Right cardiac atrium (tissue), 5 donors: Measurements from ENCODE around the gene NNMT. TPM values are rescaled to one million over a fixed set of nuclear protein-coding genes. Genes with fewer than 3 reads are reported as not detected.

ENCODE experiments used
- ATAC-seq, 2 donors: fragments of 200-7000 bp; cut with Tn5 transposase; one replicate each; pipeline versions ENCODE4 v1.8.0 to v1.9.1; 2020; ENCODE audit warnings: moderate library complexity in 2 of 2, mild to moderate bottlenecking in 1 of 2
- DNase-seq, 3 donors: peaks; one replicate each; pipeline ENCODE4 v3.0.0-alpha.2; 2020
- H3K27ac ChIP-seq: one replicate; pipeline ENCODE4 v1.5.1; 2013; ENCODE audit warnings: mild to moderate bottlenecking, low read length, control low read depth, moderate library complexity
- H3K27me3 ChIP-seq: one replicate; pipeline ENCODE4 v1.6.1; 2013; ENCODE audit not compliant: control insufficient read depth, insufficient read depth
- H3K4me1 ChIP-seq: one replicate; pipeline ENCODE4 v1.6.1; 2013; ENCODE audit warnings: low read length; ENCODE audit not compliant: control insufficient read depth, insufficient read depth
- H3K4me3 ChIP-seq: one replicate; pipeline ENCODE4 v1.5.1; 2013; ENCODE audit warnings: low read length, control low read depth
- H3K9me3 ChIP-seq: one replicate; pipeline ENCODE4 v1.6.1; 2013; ENCODE audit warnings: low read length; ENCODE audit not compliant: control insufficient read depth
- WGBS: extraction: QIAGEN DNeasy Blood & Tissue Kit; methylation state at CpG from one replicate; pipeline ENCODE4 v1.1.7; 2013; 5-methylcytosine and 5-hydroxymethylcytosine counted together
- intact Hi-C, 4 donors: fragments of 100-400 bp; cut with DNase I; formaldehyde crosslinking; loops; one replicate each; pipeline versions ENCODE4 v1.11.0 to v1.14.0; 2022 to 2023
- polyA plus RNA-seq: library from polyadenylated mRNA; stranded (reverse); fragments of 200-250 nt; gene quantifications from one replicate; pipeline ENCODE4 v1.2.3, GENCODE V29; 2013
- total RNA-seq, 4 donors: library from RNA; stranded (reverse); fragmentation: NEBNext Ultra II Directional; extraction: Animal tissue kit (Norgen Biotek cat#: 25700); gene quantifications; one replicate each; pipeline ENCODE4 v1.2.1, GENCODE V29; 2021
- donor health status: healthy with polysubstance abuse.
- donor health status: DM: no; HTN: yes; CAD: no.
- donor health status: DM: no; HTN: no; CAD: no.
- donor health status: DM: no; HTN: yes; CAD: no; lungs with severe emphysema.
- donor health status: DM: yes; HTN: yes; CAD: no.

NNMT gene
- total and polyA plus RNA-seq, 5 donors = 16.8 to 183 (median 56.9) TPM

DNA sequence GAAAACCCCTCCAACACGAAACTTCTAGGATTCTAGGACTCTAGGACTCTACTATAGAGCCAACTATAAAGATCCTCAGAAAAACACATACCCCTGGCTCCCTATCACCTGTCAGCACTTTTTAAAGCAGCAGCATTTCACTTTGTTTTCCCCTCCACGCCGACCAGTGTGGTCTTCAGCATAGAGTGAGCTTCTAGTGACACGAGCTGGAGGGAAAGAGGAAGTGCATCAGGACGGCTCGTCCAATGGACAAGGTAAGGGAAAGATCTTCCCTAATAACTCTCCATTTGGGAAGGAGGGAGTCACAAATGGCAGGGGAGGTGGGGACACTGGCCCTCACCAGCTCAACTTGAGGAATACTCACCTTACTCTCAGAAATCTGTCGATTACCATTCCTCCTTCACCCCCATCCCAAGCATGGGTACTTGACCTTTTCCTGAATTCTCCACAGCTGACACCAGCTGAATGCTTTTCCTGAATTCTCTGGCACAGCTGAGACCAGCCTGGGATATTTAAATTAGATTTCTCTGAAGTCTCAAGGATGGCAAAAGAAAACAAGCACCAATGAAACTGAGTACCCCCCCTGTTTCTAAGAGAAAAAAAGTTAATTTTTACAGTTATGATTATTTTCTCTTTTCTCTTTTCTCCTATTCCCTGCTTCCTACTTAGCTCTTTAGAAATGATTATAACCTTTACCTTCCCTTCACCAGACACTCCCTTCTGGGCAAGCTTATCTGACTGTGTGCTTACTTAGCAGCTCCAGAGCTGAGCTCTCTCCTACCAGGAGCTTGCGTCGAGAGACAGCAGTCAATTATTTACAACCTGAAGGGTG is 33.3 kb upstream of the NNMT start:
- H3K27me3 ChIP-seq = no peaks in the 10 kb centered on the region
- H3K9me3 ChIP-seq = no peaks in the 10 kb centered on the region
- WGBS = 16% methylated on average over 9 of the region's 9 CpGs
- H3K4me3 ChIP-seq = no peak overlapping the region
- no peak overlapping the region for H3K27ac ChIP-seq
- peak in 1 of 3 donors; percentile 55 for DNase-seq
- H3K4me1 ChIP-seq = peaks cover 11% of the 10 kb centered on the region
- ATAC-seq = peak; percentile 3 to 44
- intact Hi-C loops = loop anchor here in 3 of 4 donors (2.0 to 10.0 kb wide), 7 partner anchors 226 to 366 kb away; partner anchors contain the start of gene HTR3B (in 1 of the 3)

DNA sequence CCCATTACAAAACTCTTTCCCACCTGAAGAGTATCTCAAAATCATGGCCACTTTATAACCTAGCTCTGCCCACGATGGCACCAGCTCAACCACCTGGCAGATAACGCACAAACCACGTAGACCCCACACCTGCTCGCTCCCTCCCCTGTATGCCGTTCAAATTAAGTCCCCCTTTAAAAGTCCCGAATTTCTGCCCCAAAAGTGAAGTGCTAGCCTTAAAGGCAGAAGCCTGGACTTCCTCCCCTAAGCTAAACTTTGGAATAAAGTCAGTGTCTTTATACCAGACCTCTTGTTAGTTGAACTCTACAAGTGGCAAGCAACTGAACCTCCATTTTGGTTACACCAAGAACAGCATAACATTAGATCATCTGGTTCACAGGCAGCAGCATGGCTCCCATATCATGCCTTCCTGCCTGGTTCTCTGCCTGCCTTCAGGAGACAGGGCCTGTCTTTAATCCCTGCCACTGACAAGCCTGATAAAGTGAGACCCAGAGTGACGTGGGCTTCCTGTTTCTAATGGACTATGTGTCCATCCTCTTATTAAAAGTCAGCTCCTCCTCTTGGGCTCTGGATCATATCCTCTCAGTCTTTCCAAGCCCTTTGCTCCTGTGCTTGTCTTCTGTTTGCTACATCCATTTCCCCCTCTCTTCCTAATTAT is 32.6 kb upstream of the NNMT start:
- H3K4me3 ChIP-seq = no peak overlapping the region
- DNase-seq = no peak

GRCh38 chr11:114264381-114264780 is 31.8 kb upstream of the NNMT start:
- DNase-seq (no peak), ATAC-seq (no peak)
- Histone ChIP-seq H3K27me3 (no peaks in the 10 kb centered on the region), H3K9me3 (no peaks in the 10 kb centered on the region), H3K4me1 (peaks cover 7% of the 10 kb centered on the region), H3K4me3 (no peak overlapping the region), H3K27ac (no peak overlapping the region)
- intact Hi-C loops = loop anchor here in 3 of 4 donors (5.0 to 10.0 kb wide), 4 partner anchors 227 to 367 kb away; partner anchors contain the start of gene HTR3B (in 1 of the 3)
- 93% methylated on average over 2 of the region's 2 CpGs for WGBS

More for the DNA sequence above, 32.6 kb upstream of the NNMT start:
- Histone ChIP-seq H3K27me3 (no peaks in the 10 kb centered on the region), H3K27ac (no peak overlapping the region), H3K4me1 (peaks cover 7% of the 10 kb centered on the region), H3K9me3 (no peaks in the 10 kb centered on the region)
- WGBS = 78% methylated on average over 7 of the region's 7 CpGs
- intact Hi-C loops = loop anchor here in 3 of 4 donors (2.0 to 10.0 kb wide), 7 partner anchors 226 to 367 kb away; partner anchors contain the start of gene HTR3B (in 1 of the 3)
- peak in 1 of 2 donors; percentile 20 for ATAC-seq

DNA sequence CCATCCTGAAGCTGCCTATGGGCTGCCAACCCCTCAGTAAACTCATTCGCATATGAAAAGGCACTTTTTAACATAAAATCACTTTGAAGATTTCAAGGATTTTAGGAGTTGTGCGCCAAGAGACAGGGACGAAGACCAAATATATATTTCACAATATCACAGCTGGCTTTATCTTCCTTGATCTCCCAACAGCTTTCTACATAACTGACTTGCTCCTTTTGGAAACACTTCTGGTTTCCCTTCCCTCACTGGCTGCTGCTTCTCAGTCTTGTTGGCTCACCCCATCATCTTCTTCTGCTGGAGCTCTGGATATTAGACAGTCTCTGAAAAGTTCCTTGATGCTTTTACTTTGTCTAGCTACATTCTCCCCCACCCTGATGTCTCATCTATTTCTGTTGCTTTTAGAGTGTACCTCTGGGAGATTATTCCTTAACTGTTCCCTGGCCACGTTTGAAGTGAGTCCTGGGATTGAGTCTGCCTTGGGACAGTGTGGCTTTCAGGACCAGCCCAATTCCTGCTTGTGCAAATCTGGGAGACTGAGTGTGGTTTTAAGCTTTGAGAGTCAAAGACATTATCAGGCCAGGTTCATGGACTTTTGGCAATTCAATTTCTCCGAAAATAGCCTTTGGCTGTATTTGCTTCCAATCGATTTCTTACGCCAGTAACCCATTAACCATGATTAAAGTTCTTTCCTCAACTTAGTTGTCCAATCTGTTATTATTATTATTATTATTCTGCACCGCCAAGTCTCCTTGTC is 30.9 kb upstream of the NNMT start:
- H3K9me3 ChIP-seq = no peaks in the 10 kb centered on the region
- ATAC-seq (no peak), DNase-seq (no peak)
- 74% methylated on average over 8 of the region's 8 CpGs for WGBS
- H3K27me3 ChIP-seq = no peaks in the 10 kb centered on the region
- intact Hi-C loops = loop anchor here in 1 of 4 donors (10.0 kb wide), 2 partner anchors 270 to 360 kb away; partner anchors contain the start of gene HTR3B
- peaks cover 6% of the 10 kb centered on the region for H3K4me1 ChIP-seq
- no peak overlapping the region for H3K27ac ChIP-seq
- no peak overlapping the region for H3K4me3 ChIP-seq

DNA sequence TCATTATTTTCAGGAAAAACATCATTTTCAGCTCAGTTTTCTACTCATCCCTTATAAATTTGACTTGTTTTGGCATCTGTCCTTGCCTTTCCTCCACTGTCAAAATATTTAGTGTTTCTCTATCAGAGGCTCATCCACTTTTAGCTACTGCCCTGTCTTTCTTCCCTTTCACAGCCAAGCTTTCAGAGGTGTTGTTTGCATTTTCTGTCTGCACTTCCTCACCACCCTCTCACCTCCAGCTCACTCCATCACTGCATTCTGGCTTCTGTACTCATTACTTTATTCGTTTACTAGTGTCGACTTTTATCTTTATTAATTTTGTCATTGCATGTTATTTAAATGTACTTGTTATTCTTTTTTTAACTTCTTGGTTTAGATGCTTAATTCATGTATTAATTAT is 26.7 kb upstream of the NNMT start:
- no peak for DNase-seq
- Histone ChIP-seq H3K27ac (no peak overlapping the region), H3K9me3 (no peaks in the 10 kb centered on the region), H3K4me1 (no peaks in the 10 kb centered on the region), H3K27me3 (no peaks in the 10 kb centered on the region), H3K4me3 (no peak overlapping the region)
- peak in 1 of 2 donors; percentile 67 for ATAC-seq
- intact Hi-C loops = loop anchor here in 1 of 4 donors (10.0 kb wide), 2 partner anchors 275 to 365 kb away; partner anchors contain the start of gene HTR3B
- WGBS = 51% methylated on average over 2 of the region's 2 CpGs

DNA sequence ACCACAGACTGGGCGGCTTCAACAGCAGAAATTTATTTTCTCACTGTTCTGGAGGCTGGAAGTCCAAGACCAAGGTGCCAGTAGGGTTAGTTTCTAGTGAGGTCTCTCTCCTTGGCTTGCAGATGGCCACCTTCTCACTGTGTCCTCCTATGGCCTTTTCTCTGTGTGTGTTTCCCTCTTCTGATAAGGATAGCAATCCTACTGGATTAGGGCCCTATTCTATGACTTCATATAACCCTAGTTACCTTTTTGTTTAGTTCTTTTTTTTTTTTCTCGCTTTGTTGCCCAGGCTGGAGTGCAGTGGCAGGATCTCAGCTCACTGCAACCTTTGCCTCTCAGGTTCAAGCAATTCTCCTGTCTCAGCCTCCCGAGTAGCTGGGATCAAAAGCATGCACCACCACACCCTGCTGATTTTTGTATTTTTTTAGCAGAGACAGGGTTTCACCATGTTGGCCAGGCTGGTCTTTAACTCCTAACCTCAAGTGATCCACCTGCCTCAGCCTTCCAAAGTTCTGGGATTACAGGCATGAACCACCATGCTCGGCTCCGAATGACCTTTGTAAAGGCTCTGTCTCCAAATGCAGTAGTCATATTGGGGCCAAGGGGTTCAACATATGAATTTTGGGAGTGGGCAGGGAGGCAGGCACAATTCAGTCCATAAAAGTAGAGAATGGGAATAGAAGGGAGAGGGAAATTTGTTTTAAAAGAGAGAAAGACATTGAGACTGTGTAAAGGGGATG is 25.5 kb upstream of the NNMT start:
- Histone ChIP-seq H3K27ac (no peak overlapping the region), H3K4me3 (no peak overlapping the region), H3K4me1 (no peaks in the 10 kb centered on the region), H3K9me3 (no peaks in the 10 kb centered on the region), H3K27me3 (no peaks in the 10 kb centered on the region)
- intact Hi-C loops = no loop called here
- ATAC-seq = no peak
- DNase-seq = no peak
- 93% methylated on average over 5 of the region's 5 CpGs for WGBS

DNA sequence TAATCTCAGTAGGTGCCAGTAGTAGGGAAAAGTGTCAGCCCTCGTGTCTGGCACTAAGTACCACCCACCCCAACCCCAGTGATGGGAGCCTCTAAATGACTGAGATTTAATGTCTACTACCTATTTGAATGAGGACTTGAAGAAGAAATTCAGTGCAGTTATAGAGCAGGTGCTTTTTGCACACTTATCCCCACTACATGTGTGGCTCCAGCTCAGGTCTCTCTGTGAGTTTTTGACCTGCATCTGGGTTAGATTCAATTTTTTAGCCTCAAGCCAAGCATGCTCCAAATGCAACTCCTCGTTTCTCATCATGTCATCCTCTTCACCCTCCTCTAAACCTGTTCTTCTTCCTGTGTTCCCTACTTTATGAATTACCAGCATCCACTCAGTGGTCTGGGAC is 24.9 kb upstream of the NNMT start:
- H3K4me1 ChIP-seq = no peaks in the 10 kb centered on the region
- DNase-seq = no peak
- intact Hi-C loops = no loop called here
- no peak for ATAC-seq
- H3K4me3 ChIP-seq = no peak overlapping the region
- 65% methylated on average over 2 of the region's 2 CpGs for WGBS
- no peak overlapping the region for H3K27ac ChIP-seq
- no peaks in the 10 kb centered on the region for H3K27me3 ChIP-seq
- no peaks in the 10 kb centered on the region for H3K9me3 ChIP-seq

DNA sequence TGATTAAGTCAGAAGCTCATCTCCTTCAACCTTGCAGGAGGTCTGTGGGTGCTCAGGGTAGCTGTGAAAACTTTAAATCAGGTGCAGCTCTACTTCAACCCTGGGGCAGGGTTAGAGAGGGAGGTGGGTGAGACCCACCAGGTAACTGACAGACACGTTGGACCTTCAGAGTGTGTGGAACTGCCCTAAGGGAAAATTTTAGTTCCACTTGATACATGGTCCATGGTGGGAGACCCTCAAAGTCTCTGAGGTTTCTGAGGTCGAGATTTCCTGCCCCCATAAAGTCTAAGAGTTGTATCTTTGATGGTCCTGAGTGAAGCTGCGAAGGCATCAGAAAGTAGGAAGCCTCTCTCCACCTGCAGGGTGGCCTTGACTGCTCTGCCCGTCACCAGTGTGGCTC is 23.9 kb upstream of the NNMT start:
- no peak overlapping the region for H3K4me3 ChIP-seq
- H3K4me1 ChIP-seq = no peaks in the 10 kb centered on the region
- H3K27ac ChIP-seq = no peak overlapping the region
- intact Hi-C loops = no loop called here
- WGBS = 79% methylated on average over 4 of the region's 4 CpGs
- H3K9me3 ChIP-seq = no peaks in the 10 kb centered on the region
- DNase-seq (no peak), ATAC-seq (no peak)
- no peaks in the 10 kb centered on the region for H3K27me3 ChIP-seq

DNA sequence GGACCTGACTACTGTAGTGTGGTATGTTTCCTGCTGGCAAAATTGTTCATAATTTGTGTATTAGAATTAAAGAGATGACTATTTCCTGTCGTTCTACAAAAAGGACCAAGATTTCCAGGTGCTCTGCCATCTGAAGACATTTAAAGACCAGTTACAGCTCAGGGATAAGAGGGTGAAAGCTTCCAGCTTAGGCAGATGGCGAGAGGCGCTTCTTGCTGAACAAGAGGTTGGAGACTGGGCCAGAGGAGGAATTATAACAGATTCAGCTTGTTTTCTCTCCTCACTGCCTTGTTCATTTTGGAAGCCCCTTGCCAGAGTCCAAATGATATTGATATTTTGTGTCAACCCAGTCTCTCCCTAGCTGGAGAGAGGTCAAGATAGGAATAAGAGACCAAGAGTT is 23.1 kb upstream of the NNMT start:
- Histone ChIP-seq H3K4me1 (no peaks in the 10 kb centered on the region), H3K27ac (no peak overlapping the region), H3K27me3 (no peaks in the 10 kb centered on the region), H3K4me3 (no peak overlapping the region), H3K9me3 (no peaks in the 10 kb centered on the region)
- intact Hi-C loops = no loop called here
- ATAC-seq (no peak), DNase-seq (no peak)
- 84% methylated on average over 3 of the region's 3 CpGs for WGBS

DNA sequence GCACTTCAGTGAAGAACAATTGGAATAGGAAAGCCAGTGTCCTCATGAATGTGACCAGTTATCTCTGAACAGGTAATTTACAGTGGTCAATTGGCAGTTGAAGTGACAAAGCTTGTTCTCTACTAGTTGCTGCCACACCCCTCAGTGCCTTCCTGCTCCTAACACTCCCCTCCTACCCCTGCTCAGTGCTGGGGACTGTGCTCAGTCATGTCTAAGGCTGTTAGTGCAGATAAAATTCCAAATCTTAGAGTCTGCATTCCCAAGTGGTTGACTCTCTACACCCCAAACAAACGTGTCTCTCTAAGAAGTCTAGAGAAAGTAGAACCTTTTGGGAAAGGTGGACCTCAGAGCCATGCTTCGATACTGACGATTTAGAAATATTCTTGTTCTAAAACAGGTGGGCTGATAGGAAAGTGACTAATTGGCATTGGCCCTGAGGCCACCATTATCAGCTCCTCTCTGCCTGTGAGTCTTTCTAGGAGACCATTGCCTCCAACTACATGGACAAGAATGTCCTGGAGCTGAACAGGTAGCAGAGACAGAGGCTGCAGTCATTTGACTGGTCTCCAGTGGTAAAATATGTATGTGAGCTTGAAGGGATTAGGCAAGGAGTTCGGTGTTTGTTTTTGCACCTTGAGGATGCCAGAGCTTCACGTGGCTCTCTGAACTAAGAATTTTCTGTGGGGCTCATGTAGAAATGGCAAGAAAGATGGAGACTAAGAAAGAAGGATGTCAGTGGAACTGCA is 22.1 kb upstream of the NNMT start:
- Histone ChIP-seq H3K4me3 (no peak overlapping the region), H3K27ac (no peak overlapping the region), H3K4me1 (no peaks in the 10 kb centered on the region), H3K9me3 (no peaks in the 10 kb centered on the region), H3K27me3 (no peaks in the 10 kb centered on the region)
- ATAC-seq = no peak
- DNase-seq = no peak
- intact Hi-C loops = no loop called here
- WGBS = 77% methylated on average over 5 of the region's 5 CpGs
